ENCODE measurements around the gene PLCZ1.
A peak's percentile ranks its signal among the peaks of the same experiment; 100 is the strongest.
"Not testable (repeated sequence)": the region's sequence is repeated elsewhere in the genome, so short reads cannot be mapped to it uniquely, and the experiment has no call there.

Gene PLCZ1

GRCh38 chr12:18703321-18703720 is 34.5 kb downstream of the PLCZ1 start:
- TF ChIP-seq, protein P1, sequence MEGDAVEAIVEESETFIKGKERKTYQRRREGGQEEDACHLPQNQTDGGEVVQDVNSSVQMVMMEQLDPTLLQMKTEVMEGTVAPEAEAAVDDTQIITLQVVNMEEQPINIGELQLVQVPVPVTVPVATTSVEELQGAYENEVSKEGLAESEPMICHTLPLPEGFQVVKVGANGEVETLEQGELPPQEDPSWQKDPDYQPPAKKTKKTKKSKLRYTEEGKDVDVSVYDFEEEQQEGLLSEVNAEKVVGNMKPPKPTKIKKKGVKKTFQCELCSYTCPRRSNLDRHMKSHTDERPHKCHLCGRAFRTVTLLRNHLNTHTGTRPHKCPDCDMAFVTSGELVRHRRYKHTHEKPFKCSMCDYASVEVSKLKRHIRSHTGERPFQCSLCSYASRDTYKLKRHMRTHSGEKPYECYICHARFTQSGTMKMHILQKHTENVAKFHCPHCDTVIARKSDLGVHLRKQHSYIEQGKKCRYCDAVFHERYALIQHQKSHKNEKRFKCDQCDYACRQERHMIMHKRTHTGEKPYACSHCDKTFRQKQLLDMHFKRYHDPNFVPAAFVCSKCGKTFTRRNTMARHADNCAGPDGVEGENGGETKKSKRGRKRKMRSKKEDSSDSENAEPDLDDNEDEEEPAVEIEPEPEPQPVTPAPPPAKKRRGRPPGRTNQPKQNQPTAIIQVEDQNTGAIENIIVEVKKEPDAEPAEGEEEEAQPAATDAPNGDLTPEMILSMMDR (IDR thresholded peaks at IDR 0.05; ENCODE audit: low read length, missing control alignments), result no peak
- no peak for DNase-seq (ENCODE audit: low read depth)
- H3K4me3 ChIP-seq (replicated peaks; ENCODE audit: low read depth, low read length), result no peak overlapping the region

- H3K4me3 ChIP-seq (replicated peaks; ENCODE audit: low read depth, low read length), result no peak overlapping the region
- DNase-seq (ENCODE audit: low read depth), result peak; percentile 97
- TF ChIP-seq, protein P1 (IDR thresholded peaks at IDR 0.05; ENCODE audit: low read length, missing control alignments), result no peak
Measured at GRCh38 chr12:18700271-18700670, 37.5 kb downstream of the PLCZ1 start.

- TF ChIP-seq, protein P1 (IDR thresholded peaks at IDR 0.05; ENCODE audit: low read length, missing control alignments), result no peak
- no peak overlapping the region for H3K4me3 ChIP-seq (replicated peaks; ENCODE audit: low read depth, low read length)
- DNase-seq (ENCODE audit: low read depth), result peak; percentile 54
Measured at GRCh38 chr12:18696971-18697602, 40.7 kb downstream of the PLCZ1 start.

DNA sequence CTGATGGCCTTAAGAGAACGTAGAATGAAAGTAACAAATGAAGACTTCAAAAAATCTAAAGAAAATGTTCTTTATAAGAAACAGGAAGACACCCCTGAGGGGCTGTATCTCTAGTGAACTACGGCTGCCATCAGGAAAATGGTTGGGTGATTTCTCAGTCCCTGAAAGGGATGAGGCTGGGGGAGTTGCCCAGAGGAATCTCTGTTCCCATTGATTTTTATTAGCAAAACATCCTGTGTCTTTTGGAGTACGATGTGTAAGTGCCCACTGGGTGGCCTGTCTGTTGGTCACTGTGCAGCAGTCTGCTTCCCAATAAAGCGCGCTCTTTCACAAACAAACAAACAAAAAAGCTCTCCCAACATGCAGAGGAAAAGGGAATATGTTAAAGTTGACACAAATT is 43.8 kb downstream of the PLCZ1 start:
- H3K4me3 ChIP-seq (replicated peaks; ENCODE audit: low read depth, low read length); DNase-seq (ENCODE audit: low read depth): not testable (repeated sequence)

- DNase-seq (ENCODE audit: low read depth), result peak; percentile 72
- H3K4me3 ChIP-seq (replicated peaks; ENCODE audit: low read depth, low read length), result no peak overlapping the region
- TF ChIP-seq, protein P1 (IDR thresholded peaks at IDR 0.05; ENCODE audit: low read length, missing control alignments), result no peak
Measured at GRCh38 chr12:18690653-18691052, 47.2 kb downstream of the PLCZ1 start.

- H3K4me3 ChIP-seq (replicated peaks; ENCODE audit: low read depth, low read length), result no peak overlapping the region
- no peak for DNase-seq (ENCODE audit: low read depth)
- TF ChIP-seq, protein P1 (IDR thresholded peaks at IDR 0.05; ENCODE audit: low read length, missing control alignments), result no peak
Measured at GRCh38 chr12:18689771-18690170, 48.0 kb downstream of the PLCZ1 start.

DNA sequence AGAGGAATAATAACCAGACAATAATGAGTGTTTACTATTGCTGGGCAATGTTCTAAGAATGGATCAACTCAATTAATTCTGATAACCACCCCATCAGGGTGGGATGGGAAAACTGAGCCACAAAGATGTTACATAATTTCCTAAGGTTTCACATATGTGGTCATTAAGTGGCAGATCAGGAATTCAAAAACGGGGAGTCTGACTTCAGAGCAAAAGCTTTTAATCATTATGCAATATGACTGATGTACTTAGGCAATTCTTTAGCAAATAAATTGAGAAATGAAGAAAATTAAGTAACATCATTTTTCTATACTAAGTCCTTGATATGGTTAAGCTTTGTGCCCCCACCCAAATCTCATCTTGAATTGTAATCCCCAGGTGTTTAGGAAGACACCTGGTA is 53.4 kb downstream of the PLCZ1 start:
- H3K4me3 ChIP-seq (replicated peaks; ENCODE audit: low read depth, low read length), result no peak overlapping the region
- DNase-seq (ENCODE audit: low read depth), result peak; percentile 46
- TF ChIP-seq, protein P1 (IDR thresholded peaks at IDR 0.05; ENCODE audit: low read length, missing control alignments), result no peak
